Esophagus muscularis mucosa (tissue), 4 donors: ENCODE results near the gene CLDN7.

ENCODE experiments used
- EP300 ChIP-seq: sonication (generic); formaldehyde crosslinking; IDR thresholded peaks from one replicate; pipeline ENCODE4 v1.6.1; 2017; ENCODE audit warnings: antibody characterized with exemption
- POLR2AphosphoS5 ChIP-seq, 2 donors: sonication (generic); formaldehyde crosslinking; IDR thresholded peaks; one replicate each; pipeline ENCODE4 v1.6.1; 2017; ENCODE audit warnings: antibody characterized with exemption in 2 of 2
- TF ChIP-seq, protein P1 (sequence below), 3 experiments: fragments of 200-600 bp in 2 of 3; fragments of 450-650 bp in 1 of 3; sonication (generic) in 2 of 3; IDR thresholded peaks; one replicate each; pipeline ENCODE4 v1.5.1; 2017 to 2019; ENCODE audit warnings: antibody characterized with exemption in 3 of 3, mild to moderate bottlenecking in 2 of 3, moderate library complexity in 1 of 3

GRCh38 chr17:7279448-7279847, 17.2 kb upstream of the CLDN7 start:
- TF ChIP-seq, protein P1, sequence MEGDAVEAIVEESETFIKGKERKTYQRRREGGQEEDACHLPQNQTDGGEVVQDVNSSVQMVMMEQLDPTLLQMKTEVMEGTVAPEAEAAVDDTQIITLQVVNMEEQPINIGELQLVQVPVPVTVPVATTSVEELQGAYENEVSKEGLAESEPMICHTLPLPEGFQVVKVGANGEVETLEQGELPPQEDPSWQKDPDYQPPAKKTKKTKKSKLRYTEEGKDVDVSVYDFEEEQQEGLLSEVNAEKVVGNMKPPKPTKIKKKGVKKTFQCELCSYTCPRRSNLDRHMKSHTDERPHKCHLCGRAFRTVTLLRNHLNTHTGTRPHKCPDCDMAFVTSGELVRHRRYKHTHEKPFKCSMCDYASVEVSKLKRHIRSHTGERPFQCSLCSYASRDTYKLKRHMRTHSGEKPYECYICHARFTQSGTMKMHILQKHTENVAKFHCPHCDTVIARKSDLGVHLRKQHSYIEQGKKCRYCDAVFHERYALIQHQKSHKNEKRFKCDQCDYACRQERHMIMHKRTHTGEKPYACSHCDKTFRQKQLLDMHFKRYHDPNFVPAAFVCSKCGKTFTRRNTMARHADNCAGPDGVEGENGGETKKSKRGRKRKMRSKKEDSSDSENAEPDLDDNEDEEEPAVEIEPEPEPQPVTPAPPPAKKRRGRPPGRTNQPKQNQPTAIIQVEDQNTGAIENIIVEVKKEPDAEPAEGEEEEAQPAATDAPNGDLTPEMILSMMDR (IDR thresholded peaks at IDR 0.05) = no peak
- TF ChIP-seq EP300 (no peak), POLR2AphosphoS5 (IDR thresholded peaks at IDR 0.05) (no peak)
